HG03103 (cell line): Measurements from ENCODE around the gene TEF.

Experiments
- ATAC-seq: cut with Tn5 transposase; IDR thresholded peaks from one replicate; pipeline ENCODE4 v1.9.1; 2021; ENCODE audit warnings: low read depth; ENCODE audit not compliant: unreplicated experiment

The TEF gene

DNA sequence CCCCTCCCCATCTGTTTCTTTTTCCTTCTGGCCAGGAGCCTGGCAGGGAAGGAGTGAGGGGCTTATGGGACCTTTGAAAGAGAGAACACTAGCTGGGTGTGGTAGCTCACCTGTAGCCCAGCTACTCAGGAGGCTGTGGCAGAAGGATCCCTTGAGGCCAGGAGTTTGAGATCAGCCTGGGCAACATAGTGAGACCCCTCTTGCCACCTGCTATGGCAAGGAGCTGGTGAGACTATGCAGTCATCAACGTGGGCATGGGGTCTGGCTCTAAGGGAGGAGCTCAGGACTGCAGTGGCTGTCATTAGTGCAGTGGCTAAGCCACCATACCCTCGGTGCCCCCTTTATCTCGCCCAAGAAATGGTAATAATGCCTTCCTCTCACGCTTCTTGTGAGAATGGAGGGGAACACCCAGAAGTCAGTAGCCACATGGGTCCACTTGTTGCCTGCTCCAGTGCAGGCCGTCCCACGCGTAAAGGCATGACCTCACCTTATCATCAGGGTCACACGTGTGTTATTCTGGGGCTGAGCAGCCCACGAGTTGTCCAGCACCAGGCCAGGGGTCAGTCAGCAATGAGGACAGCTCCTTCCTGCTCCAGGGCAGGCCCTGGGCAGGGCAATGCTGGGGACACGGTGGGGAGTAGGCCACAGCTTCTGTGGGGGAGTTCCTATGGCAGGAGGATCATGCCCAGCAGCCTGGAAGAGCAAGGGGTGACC is 27.7 kb upstream of the TEF start:
- no peak for ATAC-seq

DNA sequence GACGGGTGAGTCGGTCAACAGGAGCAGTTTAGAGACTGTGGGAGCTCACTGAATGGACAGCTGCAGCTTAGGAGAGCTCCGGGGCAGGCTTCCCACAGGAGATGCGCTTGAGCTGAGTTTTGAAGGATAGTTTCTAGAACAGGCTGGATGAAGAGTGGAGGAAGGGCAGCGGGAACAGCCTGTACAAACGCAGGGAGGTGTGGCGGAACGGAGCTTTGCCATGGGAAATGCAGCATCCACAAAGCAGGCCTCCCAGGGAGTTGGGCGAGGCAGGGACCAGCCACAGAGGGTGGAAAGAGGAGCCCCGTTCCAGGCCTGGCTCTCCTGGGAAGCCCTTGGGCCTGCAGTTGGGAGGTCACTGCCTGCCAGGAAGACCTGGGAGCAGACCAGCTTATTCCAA is 26.8 kb upstream of the TEF start:
- no peak for ATAC-seq

DNA sequence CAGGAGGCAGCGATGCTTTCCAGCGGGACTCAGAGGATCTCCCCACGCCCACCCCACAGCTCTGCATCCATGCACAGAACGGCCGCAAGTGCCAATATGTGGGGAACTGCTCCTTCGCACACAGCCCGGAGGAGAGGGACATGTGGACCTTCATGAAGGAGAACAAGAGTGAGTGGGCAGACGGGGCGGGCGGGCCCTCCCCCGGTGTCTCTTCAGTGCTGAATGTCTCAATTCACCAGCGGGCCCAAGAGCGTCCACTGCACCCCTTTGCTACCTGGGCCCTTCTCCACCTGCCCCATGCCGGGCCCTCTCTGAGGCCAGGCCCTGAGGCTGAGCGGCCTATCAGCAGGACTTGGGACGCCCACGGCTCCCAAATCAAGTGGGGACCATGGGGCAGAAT is 25.8 kb upstream of the TEF start:
- no peak for ATAC-seq

DNA sequence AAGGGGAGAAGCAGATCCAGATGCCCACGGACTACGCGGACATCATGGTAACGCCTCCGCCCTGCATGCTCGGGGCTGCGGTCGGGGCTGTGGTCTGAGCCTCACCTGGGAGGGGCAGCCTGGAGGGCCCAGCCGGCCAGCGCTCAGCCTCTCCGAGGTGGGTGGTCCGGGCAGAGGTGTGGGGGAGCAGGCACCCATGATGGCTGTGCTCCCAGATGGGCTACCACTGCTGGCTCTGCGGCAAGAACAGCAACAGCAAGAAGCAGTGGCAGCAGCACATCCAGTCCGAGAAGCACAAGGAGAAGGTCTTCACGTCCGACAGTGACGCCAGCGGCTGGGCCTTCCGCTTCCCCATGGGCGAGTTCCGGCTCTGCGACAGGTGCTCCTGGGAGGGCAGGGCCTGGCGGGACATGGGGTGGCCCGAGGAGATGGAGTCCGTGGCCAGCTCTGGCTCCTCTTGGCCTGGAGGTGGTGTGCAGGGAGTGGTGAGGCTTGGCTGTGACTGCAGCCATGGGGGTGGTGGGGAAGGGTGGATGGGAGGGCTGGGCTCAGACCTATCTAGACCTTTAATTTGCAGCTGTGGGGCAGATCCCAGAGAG is 25.2 kb upstream of the TEF start:
- no peak for ATAC-seq

DNA sequence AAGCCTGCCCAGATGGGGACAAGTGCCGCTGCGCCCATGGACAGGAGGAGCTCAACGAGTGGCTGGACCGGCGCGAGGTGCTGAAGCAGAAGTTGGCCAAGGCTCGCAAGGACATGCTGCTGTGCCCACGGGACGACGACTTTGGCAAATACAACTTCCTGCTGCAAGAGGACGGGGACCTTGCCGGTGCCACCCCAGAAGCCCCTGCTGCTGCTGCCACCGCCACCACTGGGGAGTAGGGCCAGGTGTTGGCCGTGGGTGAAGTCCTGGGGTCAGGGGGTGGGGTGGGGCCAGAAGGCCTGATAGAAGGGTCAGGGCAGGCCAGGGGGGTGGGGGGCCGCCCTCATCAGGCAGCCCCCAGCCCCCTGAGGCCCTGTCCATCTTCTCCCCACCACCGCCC is 24.6 kb upstream of the TEF start:
- no peak for ATAC-seq

DNA sequence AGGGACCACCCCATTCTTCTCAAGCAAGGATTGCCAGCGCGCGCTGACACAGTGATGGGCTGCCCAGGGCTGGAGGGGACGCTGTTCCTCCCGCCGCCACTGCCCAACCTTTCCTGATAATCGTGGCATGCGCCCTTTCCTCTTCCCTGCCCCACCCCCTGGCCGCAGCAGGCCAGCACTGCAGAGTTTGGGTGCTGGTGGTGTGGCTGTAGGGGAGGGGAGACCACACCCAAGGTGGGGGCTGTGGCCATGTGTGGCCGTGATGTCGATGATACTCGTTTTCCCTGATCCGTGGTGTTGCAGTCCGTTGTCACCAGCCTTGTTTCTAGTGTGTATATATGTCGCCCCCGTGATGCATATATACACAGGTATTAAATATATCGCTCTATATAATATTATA is 22.8 kb upstream of the TEF start:
- ATAC-seq, result no peak

DNA sequence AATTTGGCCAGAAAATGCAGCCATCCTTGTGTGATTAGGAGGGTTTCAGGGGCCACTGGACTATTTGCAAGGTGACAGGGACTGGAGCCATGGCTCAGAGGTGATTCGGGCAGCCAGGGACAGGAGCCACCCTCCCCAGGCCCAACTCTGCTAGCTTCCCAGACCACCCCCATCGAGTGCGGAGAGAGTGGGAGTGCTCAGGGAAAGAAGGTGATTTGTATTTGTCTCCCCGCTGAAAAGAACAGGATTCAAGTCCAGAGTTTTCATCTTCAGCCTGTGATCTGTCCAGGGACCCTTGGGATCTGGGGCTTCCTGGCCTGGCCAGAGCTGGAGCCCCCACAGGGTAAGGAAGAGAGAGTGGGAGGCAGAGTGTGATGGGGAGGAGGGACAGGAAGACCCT is 22.4 kb upstream of the TEF start:
- ATAC-seq, result no peak

DNA sequence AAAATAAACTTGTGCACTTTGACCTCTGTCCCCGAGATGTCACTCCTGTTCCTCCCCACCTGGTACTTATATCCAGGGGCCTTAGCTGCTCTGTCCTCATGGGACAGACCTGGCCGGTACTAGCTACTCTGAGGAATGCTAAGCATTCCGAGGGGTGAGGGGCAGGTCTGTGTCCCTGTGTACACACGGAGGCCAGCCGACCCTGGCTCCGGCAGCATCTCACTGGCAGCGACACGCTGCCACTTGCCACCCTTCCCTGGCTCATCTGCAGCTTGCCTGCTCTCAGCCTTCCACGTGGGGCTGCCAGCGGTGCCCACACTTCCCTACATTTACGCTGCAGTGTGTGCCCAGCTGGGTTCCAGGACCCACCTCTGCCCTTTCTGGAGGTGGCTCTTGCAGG is 21.6 kb upstream of the TEF start:
- no peak for ATAC-seq

DNA sequence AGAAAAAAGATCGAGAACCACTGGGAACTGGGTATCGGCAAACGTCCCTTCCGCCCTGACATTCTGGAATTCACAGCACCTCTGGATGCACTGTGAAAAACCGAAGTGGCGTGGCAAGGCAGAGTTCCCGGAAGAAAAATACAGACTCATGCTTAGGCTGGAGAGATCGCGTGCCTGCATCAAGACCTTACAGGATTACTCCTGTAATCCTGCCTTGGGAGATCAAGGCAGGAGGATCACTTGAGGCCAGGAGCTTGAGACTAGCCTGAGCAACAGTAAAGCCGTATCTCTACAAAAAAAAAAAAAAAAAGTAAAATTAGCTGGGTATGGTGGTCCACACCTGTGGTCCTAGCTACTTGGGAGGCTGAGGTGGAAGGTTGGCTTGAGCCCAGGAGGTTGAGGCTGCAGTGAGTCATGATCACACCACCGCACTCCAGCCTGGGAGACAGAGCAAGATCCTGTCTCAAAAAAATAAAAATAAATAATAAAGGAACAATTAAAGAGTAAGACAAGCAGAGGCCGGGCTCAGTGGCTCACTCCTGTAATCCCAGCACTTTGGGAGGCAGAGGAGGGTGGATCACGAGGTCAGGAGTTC is 19.9 kb upstream of the TEF start:
- no peak for ATAC-seq

DNA sequence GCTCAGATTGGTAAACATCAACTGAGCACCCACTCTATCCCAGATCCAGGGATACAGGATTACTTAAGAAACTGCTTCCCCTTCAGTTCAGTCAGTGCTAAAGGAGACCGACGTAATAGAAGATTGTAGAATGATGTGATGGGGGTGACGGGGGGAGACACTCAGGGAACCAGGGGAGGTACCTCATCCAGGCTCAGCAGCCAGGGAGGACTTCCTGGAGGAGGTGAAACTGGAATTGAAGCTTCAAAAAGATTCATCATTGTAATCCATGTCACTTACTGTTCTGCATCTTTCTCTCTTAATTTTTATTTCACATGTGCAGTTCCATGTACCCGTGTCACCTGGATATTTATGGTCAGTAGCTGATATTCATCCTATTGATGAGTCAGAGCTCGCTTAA is 19.1 kb upstream of the TEF start:
- no peak for ATAC-seq

DNA sequence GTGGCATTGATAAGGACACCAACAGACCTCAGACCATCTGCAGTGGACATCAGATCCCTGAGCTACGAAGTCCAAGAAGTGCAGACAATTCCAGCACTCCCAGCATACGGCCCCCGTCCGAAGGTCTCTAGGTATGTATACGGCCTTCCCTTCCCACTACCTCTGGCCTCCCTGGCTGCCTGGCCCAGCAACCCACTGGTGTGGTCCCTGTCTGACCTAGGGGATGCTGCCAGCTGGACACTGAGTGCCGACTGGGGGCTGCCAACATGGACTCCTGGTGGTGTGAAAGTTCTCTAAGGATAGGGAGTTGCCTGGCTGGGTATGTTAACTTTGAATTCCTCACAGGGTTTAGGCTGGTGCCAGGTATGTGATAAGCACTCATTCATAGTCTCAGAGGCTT is 17.5 kb upstream of the TEF start:
- no peak for ATAC-seq

DNA sequence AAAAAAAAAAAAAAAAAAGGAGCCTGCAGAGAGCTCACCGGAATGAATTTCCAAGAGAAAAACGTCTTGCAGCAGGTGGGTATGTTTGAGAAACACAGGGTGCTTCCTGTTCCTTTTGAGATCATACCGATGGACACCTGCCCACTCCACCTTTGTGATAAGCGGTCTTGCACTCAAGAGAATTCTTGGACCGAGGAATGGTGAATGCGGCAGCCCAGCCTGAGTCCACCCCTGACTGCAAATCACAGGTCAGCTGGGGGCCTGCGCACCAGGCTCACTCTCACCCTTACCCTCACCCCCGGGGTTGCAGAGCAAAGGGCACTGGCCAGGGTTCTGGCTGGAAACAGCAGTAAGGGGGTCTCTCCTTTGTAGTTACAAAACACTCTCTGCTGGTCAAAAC is 16.8 kb upstream of the TEF start:
- ATAC-seq, result no peak

DNA sequence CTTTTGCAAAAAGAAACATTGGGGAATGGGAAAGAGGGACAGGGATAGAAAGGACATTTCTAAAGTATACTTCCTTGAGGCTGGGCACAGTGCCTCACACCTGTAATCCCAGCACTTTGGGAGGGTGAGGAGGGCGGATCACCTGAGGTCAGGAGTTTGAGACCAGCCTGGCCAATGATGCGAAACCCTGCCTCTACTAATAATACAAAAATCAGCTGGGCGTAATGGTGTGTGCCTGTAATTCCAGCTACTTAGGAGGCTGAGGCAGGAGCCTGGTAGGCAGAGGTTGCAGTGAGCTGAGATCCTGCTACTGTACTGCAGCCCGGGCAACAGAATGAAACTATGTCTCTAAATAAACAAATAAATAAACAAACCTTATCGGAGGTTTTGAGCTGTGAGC is 16.3 kb upstream of the TEF start:
- ATAC-seq, result no peak

DNA sequence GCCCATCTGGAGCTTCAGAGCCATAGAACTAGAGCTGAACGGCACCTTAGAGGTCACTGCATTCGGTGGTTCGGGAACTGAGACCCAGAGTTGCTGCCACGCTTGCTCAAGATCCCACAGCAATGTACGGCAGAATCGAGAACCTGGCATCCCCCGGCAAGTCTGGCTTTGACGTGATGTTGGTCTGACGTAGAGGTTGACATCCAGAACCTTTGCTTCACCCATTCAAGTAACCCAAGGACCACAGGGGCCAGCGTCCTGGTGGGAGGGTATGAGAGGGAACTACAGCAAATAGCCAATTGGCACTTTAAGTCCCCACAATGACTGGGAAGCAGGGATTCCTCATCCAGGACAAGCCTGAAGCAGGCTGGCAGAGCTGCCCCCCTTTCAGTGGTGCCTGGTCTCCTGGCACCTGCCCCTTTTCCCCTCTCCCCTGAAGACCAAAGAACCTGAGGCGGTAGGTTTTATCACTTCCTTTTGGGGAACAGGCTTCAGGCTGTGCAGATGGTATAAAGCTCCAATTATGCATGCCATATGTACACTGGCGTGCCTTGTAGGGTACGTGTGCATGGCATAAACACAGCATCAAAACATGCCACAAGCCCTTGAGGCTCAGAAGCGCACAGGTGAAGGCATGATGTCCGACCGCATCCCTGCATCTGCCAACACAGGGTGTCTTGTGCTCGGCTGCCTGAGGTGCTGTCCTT is 15.3 kb upstream of the TEF start:
- ATAC-seq, result no peak

DNA sequence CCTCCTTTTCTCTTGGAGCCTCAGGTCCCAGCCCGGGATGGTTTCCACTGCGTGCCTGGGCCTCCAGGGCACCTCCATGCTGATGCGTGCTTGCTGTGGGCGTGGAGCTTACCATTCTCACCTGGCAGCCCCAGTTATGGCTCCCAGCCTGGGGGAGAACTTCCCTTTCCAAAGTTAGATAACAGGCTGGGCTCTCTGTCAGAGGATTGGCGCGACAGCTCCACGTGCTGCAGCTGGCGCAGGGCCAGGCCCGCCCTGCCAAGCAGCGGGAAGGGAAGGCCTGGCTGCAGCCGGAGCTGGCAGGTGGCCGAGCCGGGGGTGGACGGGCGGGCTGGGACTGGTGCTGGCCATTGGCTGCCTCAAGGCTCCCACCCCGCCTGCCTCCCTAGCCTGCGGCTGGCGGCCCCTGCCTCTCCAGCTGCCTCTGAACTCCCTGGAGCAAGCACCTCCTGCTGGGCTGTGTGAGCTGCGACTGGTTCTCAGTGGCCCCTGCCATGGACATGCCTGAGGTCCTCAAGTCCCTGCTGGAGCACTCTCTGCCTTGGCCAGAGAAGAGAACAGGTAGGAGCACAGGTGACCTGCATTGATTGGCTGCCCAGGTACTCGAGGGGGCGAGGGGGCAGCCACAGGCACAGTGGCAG is 14.6 kb upstream of the TEF start:
- ATAC-seq, result no peak

DNA sequence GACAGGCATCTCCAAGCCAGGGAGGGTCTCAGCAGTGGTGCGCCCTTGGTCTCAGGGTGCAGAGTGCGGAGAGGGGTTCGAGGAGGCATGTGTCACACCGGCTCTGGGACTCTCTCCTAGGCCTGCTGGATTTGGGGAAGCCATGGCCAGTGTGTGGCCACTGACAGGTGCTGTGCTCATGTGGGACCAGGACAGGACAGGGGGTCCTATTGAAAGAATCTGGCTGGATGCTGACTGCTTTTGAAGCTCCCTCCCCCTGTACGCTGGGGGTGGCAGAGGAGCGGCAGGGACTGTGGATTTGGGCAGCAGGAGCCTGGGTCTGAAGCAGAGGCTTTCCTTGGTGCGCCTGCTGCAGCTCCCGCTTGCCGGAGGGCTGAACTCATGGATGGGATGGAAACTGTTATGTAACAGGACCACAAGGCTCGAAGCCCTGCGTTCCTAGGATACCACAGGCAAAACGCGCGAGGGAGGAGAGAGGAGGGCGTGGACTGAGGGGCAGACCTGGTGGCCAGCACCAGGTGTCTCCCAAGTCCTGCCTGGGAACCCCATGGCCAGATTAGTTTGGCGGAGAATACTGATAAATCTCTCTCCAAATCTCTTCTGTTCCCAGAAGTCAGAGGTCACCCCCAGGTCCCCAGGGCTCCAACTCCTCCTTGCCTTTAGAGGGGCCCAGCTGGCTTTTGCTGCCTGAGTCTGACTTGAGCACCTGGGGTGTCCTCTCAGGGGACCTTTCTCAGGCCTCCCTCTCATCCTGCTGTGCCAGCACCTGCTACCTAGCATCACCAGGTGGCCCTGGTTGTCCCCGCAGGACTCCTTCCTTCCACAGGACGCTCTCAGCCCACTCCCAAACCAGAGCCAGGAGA is 13.8 kb upstream of the TEF start:
- no peak for ATAC-seq

DNA sequence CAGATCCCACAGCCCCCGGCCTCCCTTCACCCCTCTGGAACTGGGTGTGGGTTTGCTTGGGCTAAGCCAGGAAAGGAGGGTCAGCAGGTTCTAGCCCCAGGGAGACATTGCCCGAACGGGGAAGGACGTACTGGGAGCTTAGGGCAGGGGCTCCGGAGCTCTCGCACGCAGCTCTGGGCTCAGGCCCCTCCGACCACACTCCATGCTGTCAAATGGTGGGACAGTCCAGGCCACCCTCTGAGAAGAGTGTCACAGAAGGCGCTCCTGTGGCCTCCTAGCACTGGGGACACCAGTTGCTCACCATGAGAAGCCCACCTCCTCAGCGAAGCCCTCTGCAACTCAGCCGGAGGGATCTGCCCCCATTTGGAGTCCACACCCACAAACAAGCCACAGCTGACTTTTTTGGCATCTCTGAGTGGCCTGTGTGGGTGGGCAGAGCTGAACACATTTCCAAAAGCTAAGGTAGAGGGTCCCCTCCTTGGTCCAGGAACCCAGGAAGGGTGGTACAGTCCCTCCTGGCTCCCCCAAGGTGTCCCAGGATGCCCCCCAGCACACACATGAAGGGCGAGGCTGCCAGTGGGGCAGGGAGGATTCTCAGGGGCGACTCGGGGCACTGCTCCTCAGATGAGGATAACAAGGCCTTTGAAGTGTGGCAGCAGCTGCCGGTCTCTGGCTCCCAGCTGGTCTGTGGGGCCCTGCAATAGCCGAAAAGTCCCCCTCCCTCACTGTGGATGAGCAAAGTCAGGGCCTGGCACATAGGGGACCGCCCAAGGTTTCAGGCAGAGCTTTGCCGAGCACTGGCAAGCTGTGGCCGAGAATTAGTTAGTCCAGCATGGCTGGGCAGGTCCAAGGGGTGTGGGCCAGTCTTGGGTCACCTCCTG is 13.0 kb upstream of the TEF start:
- no peak for ATAC-seq

DNA sequence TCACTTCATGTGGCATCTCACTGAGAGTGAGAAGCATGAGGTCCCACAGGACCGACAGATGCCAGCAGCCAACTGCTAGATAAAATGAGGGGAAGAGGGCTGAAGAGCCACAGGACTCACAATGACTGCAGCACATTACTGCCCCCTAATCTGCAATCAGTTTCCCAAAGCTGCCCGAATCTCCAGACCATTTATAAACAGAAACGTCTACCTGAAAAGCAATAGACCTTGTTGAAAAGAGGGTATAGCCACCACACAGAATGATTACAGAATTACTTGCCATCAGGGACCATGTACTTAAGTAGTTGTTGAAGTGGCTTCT is 12.4 kb upstream of the TEF start:
- no peak for ATAC-seq

DNA sequence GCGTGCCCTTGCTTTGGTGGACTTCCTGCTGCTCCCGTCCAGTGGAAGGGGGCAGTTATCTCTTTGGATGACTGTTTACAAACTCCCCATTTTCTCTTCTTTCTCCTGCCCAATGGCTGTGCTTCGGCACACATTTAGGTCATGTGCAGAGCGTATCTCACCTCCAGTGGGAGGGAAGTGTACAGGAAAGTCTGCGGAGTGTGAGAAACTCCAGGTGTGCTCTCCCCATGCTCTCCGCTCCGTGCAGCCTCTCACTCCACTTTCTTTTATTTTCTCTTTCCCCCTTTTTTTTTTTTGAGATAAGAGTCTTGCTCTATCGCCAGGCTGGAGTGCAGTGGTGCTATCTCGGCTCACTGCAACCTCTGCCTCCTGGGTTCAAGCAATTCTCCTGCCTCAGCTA is 11.9 kb upstream of the TEF start:
- ATAC-seq, result no peak

DNA sequence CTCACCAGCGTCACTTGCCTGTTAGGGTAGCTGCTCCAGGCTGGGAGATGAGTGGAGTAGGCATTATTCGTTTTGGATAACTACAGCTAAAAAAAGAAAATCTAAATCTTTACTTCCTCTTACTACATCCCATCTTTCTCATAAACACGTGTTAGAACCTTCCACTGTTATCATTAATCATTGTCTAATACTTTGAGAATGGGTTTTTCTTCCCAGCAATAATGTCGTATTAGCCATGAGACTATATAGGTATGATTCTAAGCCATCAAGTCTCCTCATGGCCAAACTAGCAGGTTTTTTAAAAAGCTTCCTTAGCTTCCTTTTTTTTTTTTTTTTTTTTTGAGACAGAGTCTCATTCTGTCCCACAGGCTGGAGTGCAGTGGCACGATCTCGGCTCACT is 3.9 kb upstream of the TEF start:
- no peak for ATAC-seq
